Lower leg skin (tissue), 3 donors: Measurements from ENCODE around the gene PRKCZ.

ENCODE experiments used
- CTCF ChIP-seq, 3 donors: fragments of 450-650 bp; IDR thresholded peaks; one replicate each; pipeline ENCODE4 v1.5.1; 2016; ENCODE audit warnings: antibody characterized with exemption in 3 of 3, mild to moderate bottlenecking in 3 of 3, moderate library complexity in 2 of 3
- POLR2A ChIP-seq, 2 donors: fragments of 450-650 bp; IDR thresholded peaks; one replicate each; pipeline ENCODE4 v1.6.1; 2016 to 2017; ENCODE audit warnings: antibody characterized with exemption in 2 of 2, mild to moderate bottlenecking in 1 of 2, moderate library complexity in 1 of 2

GRCh38 chr1:2133039-2133878 lies 83.0 kb downstream of the PRKCZ start:
- TF ChIP-seq CTCF (IDR thresholded peaks at IDR 0.05) (no peak), POLR2A (IDR thresholded peaks at IDR 0.05) (no peak)
